Osteocyte (in vitro differentiated cells): ENCODE data around the gene TFDP1. TPM values are rescaled to one million over a fixed set of nuclear protein-coding genes. Genes with fewer than 3 reads are reported as not detected.

Experiments
- DNase-seq: peaks from one replicate; pipeline ENCODE4 v3.0.0; 2021; ENCODE audit warnings: mixed read lengths; ENCODE audit not compliant: unreplicated experiment; ENCODE audit errors: extremely low spot score
- H3K27ac Mint-ChIP-seq: one replicate; pipeline ENCODE4 v1.8.0; 2021; ENCODE audit warnings: mild to moderate bottlenecking, mixed read lengths; ENCODE audit not compliant: unreplicated experiment
- H3K27me3 Mint-ChIP-seq: one replicate; pipeline ENCODE4 v1.8.0; 2021; ENCODE audit warnings: mixed read lengths; ENCODE audit not compliant: unreplicated experiment
- H3K36me3 Mint-ChIP-seq: one replicate; pipeline ENCODE4 v1.8.0; 2021; ENCODE audit warnings: mixed read lengths; ENCODE audit not compliant: unreplicated experiment
- H3K4me1 Mint-ChIP-seq: one replicate; pipeline ENCODE4 v1.8.0; 2021; ENCODE audit warnings: mixed read lengths; ENCODE audit not compliant: unreplicated experiment
- H3K4me3 Mint-ChIP-seq: one replicate; pipeline ENCODE4 v1.8.0; 2021; ENCODE audit warnings: mild to moderate bottlenecking, moderate library complexity, mixed read lengths; ENCODE audit not compliant: unreplicated experiment
- H3K9me3 Mint-ChIP-seq: one replicate; pipeline ENCODE4 v1.8.0; 2021; ENCODE audit warnings: mixed read lengths; ENCODE audit not compliant: unreplicated experiment
- total RNA-seq: library from RNA; stranded (reverse); gene quantifications from 2 replicates; pipeline ENCODE4 v1.2.1, GENCODE V29; 2021
- TF ChIP-seq, protein P1 (sequence below): fragments of 200-600 bp; sonication (generic); IDR thresholded peaks from 2 replicates; pipeline ENCODE4 v1.5.0; 2021; ENCODE audit warnings: antibody characterized with exemption, mild to moderate bottlenecking, moderate library complexity

TFDP1 gene
- total RNA-seq, 1 donor from 2014 or later: 66.9 TPM

DNA sequence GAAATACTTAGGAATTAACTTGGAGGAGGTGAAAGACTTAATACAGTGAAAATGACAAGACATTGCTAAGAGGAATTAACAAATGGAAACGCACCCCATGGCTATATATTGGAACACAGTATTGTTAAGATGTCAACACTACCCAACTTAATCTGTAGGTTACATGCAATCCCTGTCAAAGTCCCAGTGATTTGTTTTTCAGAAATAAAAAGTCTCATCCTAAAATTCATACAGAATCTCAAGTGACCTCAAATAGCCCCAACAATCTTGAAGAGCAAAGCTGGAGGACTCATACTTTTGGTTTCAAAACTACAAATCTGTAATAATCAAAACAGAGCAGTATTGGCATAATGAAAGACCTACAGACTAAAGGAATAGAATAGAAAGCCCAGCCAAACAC lies 60.2 kb downstream of the TFDP1 start:
- no peak overlapping the region for H3K27ac Mint-ChIP-seq
- peaks cover 4% of the 10 kb centered on the region for H3K9me3 Mint-ChIP-seq
- peaks cover 22% of the 10 kb centered on the region for H3K36me3 Mint-ChIP-seq
- DNase-seq: no peak
- no peaks in the 10 kb centered on the region for H3K27me3 Mint-ChIP-seq
- H3K4me1 Mint-ChIP-seq: peaks cover 27% of the 10 kb centered on the region
- H3K4me3 Mint-ChIP-seq: no peak overlapping the region
- TF ChIP-seq, protein P1, sequence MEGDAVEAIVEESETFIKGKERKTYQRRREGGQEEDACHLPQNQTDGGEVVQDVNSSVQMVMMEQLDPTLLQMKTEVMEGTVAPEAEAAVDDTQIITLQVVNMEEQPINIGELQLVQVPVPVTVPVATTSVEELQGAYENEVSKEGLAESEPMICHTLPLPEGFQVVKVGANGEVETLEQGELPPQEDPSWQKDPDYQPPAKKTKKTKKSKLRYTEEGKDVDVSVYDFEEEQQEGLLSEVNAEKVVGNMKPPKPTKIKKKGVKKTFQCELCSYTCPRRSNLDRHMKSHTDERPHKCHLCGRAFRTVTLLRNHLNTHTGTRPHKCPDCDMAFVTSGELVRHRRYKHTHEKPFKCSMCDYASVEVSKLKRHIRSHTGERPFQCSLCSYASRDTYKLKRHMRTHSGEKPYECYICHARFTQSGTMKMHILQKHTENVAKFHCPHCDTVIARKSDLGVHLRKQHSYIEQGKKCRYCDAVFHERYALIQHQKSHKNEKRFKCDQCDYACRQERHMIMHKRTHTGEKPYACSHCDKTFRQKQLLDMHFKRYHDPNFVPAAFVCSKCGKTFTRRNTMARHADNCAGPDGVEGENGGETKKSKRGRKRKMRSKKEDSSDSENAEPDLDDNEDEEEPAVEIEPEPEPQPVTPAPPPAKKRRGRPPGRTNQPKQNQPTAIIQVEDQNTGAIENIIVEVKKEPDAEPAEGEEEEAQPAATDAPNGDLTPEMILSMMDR: no peak

DNA sequence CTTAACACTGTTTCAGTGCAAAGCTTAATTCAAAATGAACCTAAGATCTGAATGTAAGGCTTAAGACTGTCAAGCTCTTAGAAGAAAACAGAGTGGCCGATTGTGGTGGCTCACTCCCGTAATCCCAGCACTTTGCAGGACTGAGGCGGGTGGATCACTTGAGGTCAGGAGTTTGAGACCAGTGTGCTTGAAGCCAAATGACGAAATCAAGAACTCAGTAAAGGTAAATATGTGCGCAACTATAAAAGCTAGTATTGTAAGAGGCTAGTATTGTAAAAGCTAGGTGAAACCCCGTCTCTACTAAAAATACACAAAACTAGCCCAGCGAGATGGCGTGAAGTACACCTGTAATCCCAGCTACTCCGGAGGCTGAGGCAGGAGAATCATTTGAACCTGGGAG lies 60.8 kb downstream of the TFDP1 start:
- H3K36me3 Mint-ChIP-seq: peaks cover 16% of the 10 kb centered on the region
- no peak overlapping the region for H3K27ac Mint-ChIP-seq
- H3K9me3 Mint-ChIP-seq: peaks cover 4% of the 10 kb centered on the region
- peaks cover 27% of the 10 kb centered on the region for H3K4me1 Mint-ChIP-seq
- no peak for DNase-seq
- H3K27me3 Mint-ChIP-seq: no peaks in the 10 kb centered on the region
- TF ChIP-seq, protein P1: no peak
- H3K4me3 Mint-ChIP-seq: no peak overlapping the region

DNA sequence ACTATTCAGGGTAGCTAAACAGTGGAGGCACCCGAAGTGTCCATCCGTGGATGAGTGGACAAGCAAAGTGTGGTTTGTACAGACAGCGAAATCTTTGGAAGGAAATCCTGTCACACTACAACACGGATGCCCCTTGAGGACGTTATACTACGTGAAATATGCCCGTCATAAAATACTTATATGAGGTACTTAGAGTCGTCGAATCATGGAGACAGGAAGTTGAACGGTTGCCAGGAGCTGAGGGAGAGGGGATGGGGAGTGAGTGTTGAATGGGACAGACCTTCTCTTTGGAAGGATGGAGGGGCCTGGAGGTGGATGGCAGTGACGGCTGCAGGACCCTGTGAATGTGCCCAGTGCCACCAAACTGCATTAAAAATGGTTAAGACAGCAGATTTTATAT lies 61.8 kb downstream of the TFDP1 start:
- Mint-ChIP-seq H3K27ac (peak overlapping the region; percentile 56), H3K36me3 (peaks cover 9% of the 10 kb centered on the region), H3K4me3 (no peak overlapping the region), H3K27me3 (no peaks in the 10 kb centered on the region), H3K9me3 (peaks cover 4% of the 10 kb centered on the region), H3K4me1 (peaks cover 27% of the 10 kb centered on the region)
- TF ChIP-seq, protein P1: no peak
- DNase-seq: no peak

DNA sequence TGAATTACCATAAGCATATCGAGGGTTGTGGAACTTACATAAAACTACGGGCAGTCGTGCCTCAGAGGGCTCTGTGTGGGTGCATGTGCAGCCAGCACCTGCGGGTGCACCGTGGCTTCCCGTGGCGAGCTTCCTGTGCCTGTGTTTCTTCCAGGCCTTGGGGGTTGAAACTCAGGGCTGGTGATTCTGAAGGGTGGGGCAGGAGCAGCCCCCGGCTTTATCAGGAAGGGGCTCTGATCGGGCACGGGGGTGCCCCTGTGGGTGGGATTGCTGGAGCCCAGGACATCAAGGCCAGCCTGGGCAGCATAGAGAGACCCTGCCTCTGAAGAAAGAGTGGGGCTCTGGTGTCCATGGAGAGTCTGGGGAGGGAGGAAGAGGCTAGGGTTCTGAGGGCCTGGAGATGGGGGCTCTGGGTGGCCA lies 62.4 kb downstream of the TFDP1 start:
- H3K27ac Mint-ChIP-seq: peak overlapping the region; percentile 83
- TF ChIP-seq, protein P1: no peak

DNA sequence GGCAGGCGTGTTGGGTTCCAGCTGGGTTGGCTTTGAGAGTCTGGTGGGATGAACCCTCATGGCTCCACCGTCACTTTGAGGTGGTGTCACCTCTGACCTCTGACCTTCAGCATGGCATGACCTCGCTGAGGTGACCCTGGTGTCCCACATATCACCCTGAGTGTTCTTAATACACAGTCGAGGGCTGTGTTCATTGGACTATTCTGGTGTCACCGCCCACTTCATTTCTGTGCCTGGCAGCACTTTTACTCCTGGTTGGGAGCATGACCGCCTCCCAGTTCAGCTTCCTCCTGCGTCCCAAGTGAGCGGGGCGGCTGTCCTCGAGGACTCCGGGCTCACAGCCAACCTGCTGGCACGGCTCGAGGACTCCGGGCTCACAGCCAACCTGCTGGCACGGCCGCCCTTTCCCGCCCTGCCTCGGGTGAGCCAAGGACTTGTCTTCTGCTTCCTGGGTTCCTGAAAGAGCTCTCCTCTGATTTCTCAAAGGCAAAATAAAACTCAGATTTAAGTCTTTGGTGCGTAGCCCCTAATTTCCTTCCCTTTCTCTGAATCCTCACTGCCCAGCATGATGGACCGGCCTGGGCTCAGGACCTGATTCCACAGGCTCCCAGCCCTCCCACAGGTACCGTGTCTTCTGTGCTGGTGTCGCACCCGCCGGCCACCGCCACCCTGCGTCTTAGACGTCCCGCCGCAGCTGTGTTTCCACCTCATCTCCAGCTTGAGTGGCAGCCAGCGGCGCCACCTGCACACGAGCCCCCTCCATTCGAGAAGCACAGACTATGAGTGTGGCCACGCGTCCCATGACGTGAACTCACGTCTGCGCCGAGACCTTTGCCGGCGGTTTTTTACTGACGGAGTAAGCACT lies 63.0 kb downstream of the TFDP1 start:
- peaks cover 27% of the 10 kb centered on the region for H3K4me1 Mint-ChIP-seq
- H3K4me3 Mint-ChIP-seq: peak overlapping the region; percentile 29
- no peaks in the 10 kb centered on the region for H3K27me3 Mint-ChIP-seq
- TF ChIP-seq, protein P1: no peak
- no peaks in the 10 kb centered on the region for H3K36me3 Mint-ChIP-seq
- H3K9me3 Mint-ChIP-seq: no peaks in the 10 kb centered on the region
- peak overlapping the region; percentile 83 for H3K27ac Mint-ChIP-seq
- peak; percentile 96 for DNase-seq

More for the DNA sequence above, 62.4 kb downstream of the TFDP1 start:
- DNase-seq: no peak
- Mint-ChIP-seq H3K36me3 (peaks cover 5% of the 10 kb centered on the region), H3K9me3 (peaks cover 4% of the 10 kb centered on the region), H3K4me3 (no peak overlapping the region), H3K4me1 (peaks cover 27% of the 10 kb centered on the region), H3K27me3 (no peaks in the 10 kb centered on the region)
